BLaER1 treated with 17β-estradiol and CSF1 and Interleukin-3, amounts not matched to agents 10 nM and 100 nM (cell line): ENCODE data around the gene LIPT2.
"Not testable (repeated sequence)": the region's sequence is repeated elsewhere in the genome, so short reads cannot be mapped to it uniquely, and the experiment has no call there.

Experiments
- H3K27ac ChIP-seq, 11 experiments: shearing (Covaris generic); formaldehyde crosslinking; 2 replicates each; pipeline ENCODE4 v1.8.1; 2022
- H3K27me3 ChIP-seq, 11 experiments: shearing (Covaris generic); formaldehyde crosslinking; 2 replicates each; pipeline ENCODE4 v1.8.1; 2022
- H3K36me3 ChIP-seq, 11 experiments: shearing (Covaris generic); formaldehyde crosslinking; 2 replicates each; pipeline ENCODE4 v1.8.1; 2022
- H3K4me1 ChIP-seq, 10 experiments: shearing (Covaris generic); formaldehyde crosslinking; 2 replicates each; pipeline ENCODE4 v1.8.1; 2022
- H3K4me2 ChIP-seq, 11 experiments: shearing (Covaris generic); formaldehyde crosslinking; 2 replicates each; pipeline ENCODE4 v1.8.1; 2022
- H3K4me3 ChIP-seq, 10 experiments: shearing (Covaris generic); formaldehyde crosslinking; 2 replicates each; pipeline ENCODE4 v1.8.1; 2022
- H3K9ac ChIP-seq, 11 experiments: shearing (Covaris generic); formaldehyde crosslinking; 2 replicates each; pipeline ENCODE4 v1.8.1; 2022
- H3K9me3 ChIP-seq, 11 experiments: shearing (Covaris generic); formaldehyde crosslinking; replicated peaks in 1 of 11; 2 replicates each; pipeline ENCODE4 v1.8.1; 2022
- H4K20me1 ChIP-seq, 11 experiments: shearing (Covaris generic); formaldehyde crosslinking; 2 replicates each; pipeline ENCODE4 v1.8.1; 2022
- Cebpa-rat ChIP-seq, 11 experiments: shearing (Covaris generic); IDR thresholded peaks; 2 replicates each; pipeline ENCODE4 v1.8.1; 2022

LIPT2 gene

DNA sequence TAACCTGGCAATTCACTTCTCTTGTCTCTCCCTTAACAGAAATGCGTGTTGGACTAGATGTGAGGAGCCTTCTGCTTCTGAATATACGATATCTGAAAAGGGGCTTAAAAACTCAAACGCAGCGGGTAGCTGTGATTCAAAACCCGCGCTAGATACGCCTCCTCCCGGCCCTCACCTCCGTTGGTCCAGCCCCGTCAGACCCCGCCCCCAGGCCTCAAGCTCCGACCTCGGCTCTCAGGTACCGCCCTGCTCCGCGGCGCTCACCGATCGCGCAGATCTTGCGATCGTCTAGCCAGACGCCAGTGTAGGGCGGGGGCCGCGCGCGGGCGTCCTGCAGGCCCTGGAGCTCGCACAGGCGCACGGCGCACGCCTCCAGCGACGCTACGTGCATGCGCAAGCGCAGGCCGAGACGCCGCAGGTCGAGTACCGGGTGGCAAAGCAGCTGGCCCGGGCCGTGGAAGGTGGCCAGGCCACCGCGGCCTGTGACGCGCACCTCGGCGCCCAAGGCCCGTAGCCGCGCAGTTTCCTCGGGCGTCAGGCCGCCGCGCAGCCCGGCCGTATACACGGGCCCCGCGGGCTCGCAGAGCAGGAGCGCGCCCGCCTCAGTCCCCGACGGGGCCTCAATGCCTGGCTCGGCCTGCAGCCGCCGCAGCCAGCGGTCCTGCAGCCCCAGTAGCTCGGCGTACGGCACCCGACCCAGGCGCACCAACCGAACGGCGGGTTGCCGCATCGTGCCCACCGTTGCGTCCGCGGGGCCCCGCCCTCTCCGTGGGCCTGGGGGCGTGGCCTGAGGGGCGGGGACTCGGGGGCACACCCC lies at the start of gene LIPT2:
Gene LIPT2 (minus strand): TSS at position 751 of the 817 bp plus-strand sequence. CDS start 21 bp downstream, at position 730.
- Histone ChIP-seq H3K4me3 (peak within 1 kb of the TSS; percentile 73 to 94 (median 90)), H4K20me1 (no peaks in the 10 kb centered on the region), H3K27me3 (no peaks in the 10 kb centered on the region), H3K27ac (peak within 1 kb of the TSS; percentile 84 to 99 (median 95)), H3K4me1 (peaks cover 15 to 20% (median 18%) of the 10 kb centered on the region in 10 experiments), H3K36me3 (peaks cover 0 to 7% (median 0%) of the 10 kb centered on the region in 11 experiments; a peak in 1 of 22 replicates), H3K4me2 (peak within 1 kb of the TSS; percentile 66 to 95 (median 85)), H3K9ac (peak within 1 kb of the TSS; percentile 91 to 99 (median 95)), H3K9me3 (peaks cover 6 to 15% (median 12%) of the 10 kb centered on the region in 11 experiments; a peak in 20 of 22 replicates)
- no peak for TF ChIP-seq Cebpa-rat (IDR thresholded peaks at IDR 0.05)

DNA sequence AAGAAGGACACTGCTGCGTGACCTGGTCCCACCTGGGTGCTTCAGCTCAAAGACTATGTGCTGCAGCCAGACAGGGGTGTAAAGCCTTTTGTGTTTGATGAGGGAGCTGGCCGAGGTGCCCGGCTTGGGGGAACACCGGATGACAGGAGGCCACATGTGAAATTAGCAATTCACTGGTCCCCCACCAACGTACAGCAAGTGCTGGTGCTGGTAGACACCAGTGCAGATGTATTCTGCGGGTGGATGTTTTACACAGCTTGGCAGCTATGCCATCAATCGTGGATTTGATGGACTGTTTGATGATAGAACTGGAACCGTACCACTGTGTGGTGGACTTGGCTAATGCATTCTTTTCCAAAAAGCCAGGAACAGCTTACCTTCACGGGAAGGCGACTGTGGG lies 47.9 kb upstream of the LIPT2 start:
- Histone ChIP-seq H3K4me2 (no peak overlapping the region), H3K36me3 (peaks cover 0 to 5% (median 0%) of the 10 kb centered on the region in 11 experiments; a peak in 2 of 22 replicates), H3K4me1 (no peaks in the 10 kb centered on the region), H3K27me3 (no peaks in the 10 kb centered on the region), H3K9me3 (peaks cover 52 to 87% (median 68%) of the 10 kb centered on the region in 11 experiments), H3K27ac (no peak overlapping the region), H4K20me1 (no peaks in the 10 kb centered on the region), H3K4me3 (no peak overlapping the region), H3K9ac (no peak overlapping the region)
- TF ChIP-seq Cebpa-rat (IDR thresholded peaks at IDR 0.05) = no peak

DNA sequence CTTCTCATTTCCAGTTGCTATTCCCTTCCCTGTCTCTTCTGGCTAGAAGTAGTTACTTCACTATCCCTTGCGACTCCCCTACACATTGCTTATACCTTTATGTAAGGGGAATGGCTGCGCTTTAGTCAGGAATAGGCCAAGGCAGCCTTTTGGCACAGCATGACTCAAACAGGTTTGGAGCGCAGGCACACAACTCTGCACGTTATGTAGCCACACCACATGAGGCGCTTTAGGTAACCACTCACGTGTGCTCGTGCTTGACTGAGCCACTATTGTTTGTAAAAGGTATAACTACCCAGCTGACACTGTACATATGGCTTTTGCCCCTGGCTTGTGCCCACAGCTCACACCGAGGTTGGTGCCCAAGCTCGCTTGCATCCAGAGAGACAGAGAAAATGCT lies 46.7 kb upstream of the LIPT2 start:
- Histone ChIP-seq H3K27me3 (no peaks in the 10 kb centered on the region), H3K9me3 (peaks cover 51 to 85% (median 64%) of the 10 kb centered on the region in 11 experiments), H3K36me3 (peaks cover 0 to 5% (median 0%) of the 10 kb centered on the region in 11 experiments; a peak in 2 of 22 replicates), H3K4me3 (no peak overlapping the region), H3K9ac (no peak overlapping the region), H4K20me1 (no peaks in the 10 kb centered on the region), H3K27ac (no peak overlapping the region), H3K4me1 (peaks cover under 1 to 5% (median 2%) of the 10 kb centered on the region in 10 experiments; a peak in 15 of 20 replicates), H3K4me2 (no peak overlapping the region)
- TF ChIP-seq Cebpa-rat (IDR thresholded peaks at IDR 0.05) = no peak

- Histone ChIP-seq H3K9me3 (peaks cover 36 to 69% (median 49%) of the 10 kb centered on the region in 11 experiments), H3K4me3 (no peak overlapping the region), H3K4me2 (no peak overlapping the region), H3K4me1 (peaks cover 10 to 17% (median 14%) of the 10 kb centered on the region in 10 experiments; a peak in 19 of 20 replicates), H3K27ac (no peak overlapping the region), H4K20me1 (no peaks in the 10 kb centered on the region), H3K9ac (no peak overlapping the region), H3K27me3 (no peaks in the 10 kb centered on the region), H3K36me3 (peaks cover 0 to 2% (median 0%) of the 10 kb centered on the region in 11 experiments; a peak in 2 of 22 replicates)
- TF ChIP-seq Cebpa-rat (IDR thresholded peaks at IDR 0.05) = no peak
Observed at GRCh38 chr11:74538680-74539079, 45.2 kb upstream of the LIPT2 start.

- H3K4me2 ChIP-seq = peak overlapping the region; percentile 23 to 75 (median 51); a peak in 18 of 22 replicates
- peaks cover 10 to 17% (median 14%) of the 10 kb centered on the region in 10 experiments; a peak in 19 of 20 replicates for H3K4me1 ChIP-seq
Observed at GRCh38 chr11:74535371-74536160, 42.0 kb upstream of the LIPT2 start.

DNA sequence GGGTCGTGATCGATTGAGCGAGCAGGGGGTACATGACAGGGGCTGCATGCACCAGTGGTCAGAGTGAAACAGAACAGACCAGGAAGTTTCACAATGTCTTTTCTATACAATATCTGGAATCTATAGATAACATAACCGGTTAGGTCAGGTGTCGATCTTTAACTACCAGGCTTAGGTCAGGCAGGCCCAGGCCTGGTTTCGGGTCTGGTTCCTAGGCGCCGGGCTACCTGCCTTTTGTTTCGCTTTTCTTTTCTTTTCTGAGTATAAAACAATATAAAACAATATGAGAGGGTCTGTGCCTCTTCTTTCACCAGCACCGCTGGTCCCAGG lies 41.4 kb upstream of the LIPT2 start:
- H3K4me2 ChIP-seq = peak overlapping the region; percentile 23 to 75 (median 51); a peak in 19 of 22 replicates

More at GRCh38 chr11:74535371-74536160, 42.0 kb upstream of the LIPT2 start:
- peaks cover 13 to 38% (median 23%) of the 10 kb centered on the region in 11 experiments; a peak in 21 of 22 replicates for H3K9me3 ChIP-seq
- no peaks in the 10 kb centered on the region for H4K20me1 ChIP-seq
- H3K4me3 ChIP-seq = no peak overlapping the region
- H3K9ac ChIP-seq = no peak overlapping the region
- no peaks in the 10 kb centered on the region for H3K36me3 ChIP-seq
- TF ChIP-seq Cebpa-rat (IDR thresholded peaks at IDR 0.05) = no peak
- H3K27ac ChIP-seq = peak overlapping the region in 1 of 11 experiments; percentile 10; a peak in 1 of 22 replicates
- H3K27me3 ChIP-seq = no peaks in the 10 kb centered on the region

DNA sequence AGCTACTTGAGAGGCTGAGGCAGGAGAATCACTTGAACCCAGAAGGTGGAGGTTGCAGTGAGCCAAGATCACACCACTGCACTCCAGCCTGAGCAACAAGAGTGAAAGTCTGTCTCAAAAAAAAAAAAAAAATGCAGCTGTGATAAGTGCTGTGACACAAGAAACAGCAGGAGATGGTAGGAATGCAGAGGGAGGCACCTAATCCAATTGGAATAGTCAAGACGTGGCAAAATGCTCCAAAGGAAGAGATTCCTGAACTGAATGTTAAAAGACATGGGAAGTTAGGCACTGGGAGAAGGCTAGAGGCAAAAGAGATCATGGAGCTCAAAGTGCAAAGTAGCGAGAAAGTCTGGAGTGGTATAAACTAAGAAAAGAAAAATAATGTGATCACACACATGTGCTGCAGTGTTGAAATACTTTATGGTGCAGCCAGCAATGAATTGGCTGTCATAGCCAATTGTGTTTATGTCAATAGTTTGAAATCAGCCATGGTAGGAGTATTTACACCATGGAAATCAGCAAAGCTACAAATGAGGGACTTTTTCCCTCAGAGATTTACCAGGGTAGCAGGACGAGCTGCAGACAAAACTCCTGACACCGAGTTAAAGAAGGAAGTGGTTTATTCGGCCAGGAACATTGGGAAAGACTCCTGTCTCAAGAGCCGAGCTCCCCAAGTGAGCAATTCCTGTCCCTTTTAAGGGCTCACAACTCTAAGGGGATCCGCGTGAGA lies 40.9 kb upstream of the LIPT2 start:
- no peaks in the 10 kb centered on the region for H4K20me1 ChIP-seq
- no peak overlapping the region for H3K4me3 ChIP-seq
- H3K4me2 ChIP-seq = peak overlapping the region; percentile 23 to 75 (median 51); a peak in 19 of 22 replicates
- H3K27me3 ChIP-seq = no peaks in the 10 kb centered on the region
- 0 out of 22 replicates have a peak overlapping the region, but pooled peaks of 1 of the 11 experiments have one; percentile 32 for H3K27ac ChIP-seq
- no peak overlapping the region for H3K9ac ChIP-seq
- peaks cover 7 to 30% (median 20%) of the 10 kb centered on the region in 11 experiments; a peak in 19 of 22 replicates for H3K9me3 ChIP-seq
- peaks cover 10 to 17% (median 14%) of the 10 kb centered on the region in 10 experiments; a peak in 19 of 20 replicates for H3K4me1 ChIP-seq
- TF ChIP-seq Cebpa-rat (IDR thresholded peaks at IDR 0.05) = no peak
- no peaks in the 10 kb centered on the region for H3K36me3 ChIP-seq

More for the DNA sequence above, 41.4 kb upstream of the LIPT2 start:
- not testable (repeated sequence) for H4K20me1 ChIP-seq, H3K27me3 ChIP-seq, H3K4me3 ChIP-seq, H3K36me3 ChIP-seq, H3K9ac ChIP-seq
- Histone ChIP-seq H3K27ac (peak overlapping the region in 2 of 11 experiments; percentile 10 to 32; a peak in 1 of 22 replicates), H3K4me1 (peaks cover 10 to 17% (median 14%) of the 10 kb centered on the region in 10 experiments; a peak in 19 of 20 replicates), H3K9me3 (peaks cover 7 to 31% (median 20%) of the 10 kb centered on the region in 11 experiments; a peak in 19 of 22 replicates)

DNA sequence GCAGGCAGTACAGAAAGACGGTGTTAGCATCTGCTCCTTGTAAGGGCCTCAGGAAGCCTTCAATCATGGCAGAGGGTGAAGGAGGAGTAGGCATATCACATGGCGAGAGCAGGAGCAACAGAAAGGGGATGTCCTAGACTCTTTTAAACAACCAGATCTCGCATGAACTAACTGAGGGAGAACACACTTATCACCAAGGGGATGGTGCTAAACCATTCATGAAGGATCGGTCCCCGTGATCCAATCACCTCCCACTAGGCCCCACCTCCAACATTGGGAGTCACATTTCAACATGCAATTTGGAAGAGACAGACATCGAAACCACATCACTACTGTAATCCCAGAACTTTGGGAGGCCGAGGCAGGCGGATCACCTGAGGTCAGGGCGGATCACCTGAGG lies 39.9 kb upstream of the LIPT2 start:
- no peak overlapping the region for H3K27ac ChIP-seq
- H3K4me1 ChIP-seq = peaks cover 10 to 17% (median 14%) of the 10 kb centered on the region in 10 experiments; a peak in 19 of 20 replicates
- no peak overlapping the region for H3K9ac ChIP-seq
- no peaks in the 10 kb centered on the region for H3K36me3 ChIP-seq
- no peaks in the 10 kb centered on the region for H3K27me3 ChIP-seq
- H3K4me2 ChIP-seq = no peak overlapping the region
- H3K4me3 ChIP-seq = no peak overlapping the region
- TF ChIP-seq Cebpa-rat (IDR thresholded peaks at IDR 0.05) = no peak
- H3K9me3 ChIP-seq = peaks cover 7 to 20% (median 16%) of the 10 kb centered on the region in 11 experiments; a peak in 19 of 22 replicates
- H4K20me1 ChIP-seq = no peaks in the 10 kb centered on the region
